Renal cortex interstitium (tissue), 11 donors: Measurements from ENCODE around the gene ARHGAP28. TPM values are rescaled to one million over a fixed set of nuclear protein-coding genes. Genes with fewer than 3 reads are reported as not detected.
A peak's percentile ranks its signal among the peaks of the same experiment; 100 is the strongest.

Source experiments
- DNase-seq, 11 donors: peaks; one replicate each; pipeline ENCODE4 v3.0.0-alpha.2; 2013; ENCODE audit warnings: low read depth in 9 of 11, low spot score in 4 of 11; ENCODE audit errors: extremely low read depth in 1 of 11
- polyA plus RNA-seq, 3 donors: library from polyadenylated mRNA; unstranded; fragments of 120-200 nt; gene quantifications; one replicate each; pipeline ENCODE4 v1.2.1, GENCODE V29; 2013; ENCODE audit not compliant: insufficient read length in 3 of 3

The ARHGAP28 gene
- polyA plus RNA-seq, 3 donors = 59.5 to 69.7 (median 65.8) TPM

GRCh38 chr18:6752202-6752860 lies 22.8 kb downstream of the ARHGAP28 start:
- no peak for DNase-seq

DNA sequence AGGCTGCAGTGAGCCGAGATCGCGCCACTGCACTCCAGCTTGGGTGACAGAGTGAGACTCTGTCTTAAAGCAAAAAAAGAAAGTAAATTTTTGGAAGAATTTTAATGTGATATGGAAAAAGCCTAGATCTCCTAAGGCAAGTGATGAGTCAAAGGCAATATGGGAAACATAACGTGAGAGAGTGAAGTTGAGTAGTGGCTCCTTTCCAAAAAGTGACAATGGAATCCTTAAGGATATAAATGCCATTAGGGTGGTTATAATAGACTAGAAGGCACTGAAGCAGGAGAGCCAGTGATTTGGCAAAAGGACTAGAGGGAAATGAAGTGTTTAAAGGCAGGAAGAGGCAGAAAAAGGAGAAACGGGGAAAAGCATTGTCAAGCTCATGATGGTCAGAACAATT lies 25.6 kb downstream of the ARHGAP28 start:
- DNase-seq = no peak

DNA sequence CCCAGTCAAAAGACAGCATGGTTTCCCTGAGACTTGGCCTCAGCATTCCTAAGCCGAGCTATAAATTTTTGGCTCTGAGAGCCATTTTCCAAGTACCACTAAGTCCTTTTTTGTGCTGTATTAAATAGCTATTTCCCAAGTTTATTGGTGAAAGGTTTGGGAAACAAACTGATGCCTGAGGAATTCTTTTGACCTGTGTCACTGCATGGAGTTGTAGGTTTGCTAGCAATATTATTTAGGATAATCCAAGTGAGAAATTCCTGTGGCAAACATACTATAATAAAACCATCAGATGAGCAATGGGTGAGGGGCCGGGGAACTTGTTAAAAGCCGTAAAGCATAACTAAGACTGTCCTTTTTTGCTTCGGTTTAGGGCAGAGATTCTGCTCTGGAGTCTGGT lies 28.4 kb downstream of the ARHGAP28 start:
- DNase-seq = no peak

GRCh38 chr18:6759579-6759978 lies 30.1 kb downstream of the ARHGAP28 start:
- DNase-seq = no peak

DNA sequence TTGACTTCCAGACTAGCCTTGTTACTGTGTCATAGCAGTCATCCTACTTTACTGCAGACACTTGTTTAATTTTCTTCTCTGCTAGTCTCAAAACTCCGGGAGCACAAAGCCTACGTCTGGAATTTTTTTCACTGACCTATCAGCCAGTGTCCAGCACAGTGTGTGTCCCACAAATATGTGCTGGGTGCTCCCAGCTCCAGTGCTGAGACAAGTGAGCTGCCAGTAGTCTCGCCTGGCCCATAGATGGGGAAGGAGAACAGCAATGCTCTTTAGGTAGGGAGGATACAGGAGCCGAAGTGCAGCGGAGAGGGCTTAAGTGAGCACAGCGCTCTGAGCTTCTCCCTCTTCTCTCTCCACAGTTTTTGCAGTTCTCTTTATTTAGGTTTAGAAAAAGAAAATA lies 34.0 kb downstream of the ARHGAP28 start:
- no peak for DNase-seq

- DNase-seq = no peak
Measured at GRCh38 chr18:6764382-6764781, 34.9 kb downstream of the ARHGAP28 start.

GRCh38 chr18:6773777-6774176 lies 44.3 kb downstream of the ARHGAP28 start:
- no peak for DNase-seq

GRCh38 chr18:6775237-6775636 lies 45.7 kb downstream of the ARHGAP28 start:
- no peak for DNase-seq

DNA sequence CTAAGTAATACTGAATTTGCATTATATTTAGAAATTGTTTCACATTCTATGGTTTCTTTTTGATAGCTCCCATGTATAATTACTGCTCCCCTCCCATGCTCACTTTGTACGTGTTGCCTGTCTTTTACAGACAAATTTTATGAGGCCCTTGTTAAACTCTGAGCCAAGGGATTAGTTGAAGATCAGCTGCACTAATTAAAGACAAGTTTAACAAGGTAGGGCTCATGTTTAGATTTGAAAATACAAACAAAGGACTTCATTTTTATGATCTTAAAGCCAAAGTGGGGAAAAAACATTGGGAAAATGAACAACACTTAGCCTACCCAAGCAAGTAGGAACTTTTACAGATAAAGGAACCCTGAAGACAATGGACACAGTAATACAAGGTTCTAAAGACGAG lies 46.2 kb downstream of the ARHGAP28 start:
- no peak for DNase-seq

GRCh38 chr18:6776188-6776587 lies 46.7 kb downstream of the ARHGAP28 start:
- DNase-seq = peak in 2 of 11 donors; percentile 23 to 36

GRCh38 chr18:6777509-6777908 lies 48.0 kb downstream of the ARHGAP28 start:
- DNase-seq = no peak

DNA sequence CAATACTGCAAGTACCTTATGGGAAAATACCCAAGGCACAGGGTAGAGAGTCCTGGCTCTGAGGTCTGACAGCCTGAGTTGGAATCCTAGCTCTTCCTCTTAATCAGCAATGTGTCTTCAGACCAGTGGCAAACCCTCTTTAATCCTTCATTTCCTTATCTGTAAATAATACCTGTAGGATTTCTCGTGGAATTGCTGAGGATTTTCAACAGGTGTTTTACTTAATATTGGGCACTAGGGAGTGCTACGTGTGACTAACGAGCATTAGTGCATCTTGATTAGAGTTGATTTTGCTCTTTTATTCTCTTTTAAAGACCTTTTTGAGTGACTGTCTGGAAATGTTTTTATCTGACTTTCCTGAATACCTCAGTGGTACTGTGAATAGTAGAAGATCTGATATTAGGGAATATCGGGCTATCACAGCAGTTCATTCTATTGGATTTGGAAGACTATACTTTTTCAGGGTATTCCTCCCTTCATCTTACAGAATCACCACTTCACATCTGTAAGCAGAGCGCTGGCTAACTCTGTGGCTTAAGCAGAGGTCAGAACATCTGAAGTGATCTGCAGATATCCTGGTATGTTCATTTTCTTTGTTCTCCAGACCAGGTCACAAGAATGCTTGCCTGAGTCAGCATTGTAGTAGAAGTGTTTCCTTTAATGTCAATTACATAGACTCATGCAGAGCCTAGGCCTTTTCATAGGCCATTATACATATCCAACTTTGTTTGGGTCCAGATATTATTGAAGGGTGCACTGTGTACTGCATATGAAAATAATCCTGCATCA lies 49.1 kb downstream of the ARHGAP28 start:
- no peak for DNase-seq

DNA sequence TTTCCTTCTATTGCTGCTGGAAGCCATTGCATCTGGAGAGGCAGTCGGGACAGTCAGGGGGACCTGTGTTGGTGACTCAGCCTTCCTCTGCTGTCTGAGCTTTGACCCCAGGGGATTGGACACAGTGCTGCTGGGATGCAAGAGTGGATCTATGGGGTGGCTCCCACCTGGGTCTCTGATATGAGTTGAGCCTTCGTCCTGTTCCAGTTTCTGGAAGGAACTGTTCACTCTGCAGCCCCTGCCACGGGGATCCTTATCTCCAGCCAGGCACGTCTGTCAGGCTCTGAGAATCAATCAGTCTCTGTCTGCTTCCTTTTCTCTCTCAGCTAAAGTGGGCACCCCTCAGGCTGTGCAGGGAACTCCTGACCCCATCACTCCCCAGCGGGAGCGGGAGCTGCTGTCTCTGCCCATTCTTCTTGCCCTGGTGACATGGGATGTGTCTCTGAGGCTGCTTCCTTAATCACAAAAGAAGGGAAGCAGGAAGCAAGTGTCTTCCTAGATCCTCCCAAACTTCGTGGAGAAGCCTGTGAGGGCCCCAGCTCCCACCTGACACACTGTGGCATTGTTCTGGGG lies 51.7 kb downstream of the ARHGAP28 start:
- DNase-seq = no peak

GRCh38 chr18:6781796-6782195 lies 52.3 kb downstream of the ARHGAP28 start:
- DNase-seq = no peak

- DNase-seq = no peak
Measured at GRCh38 chr18:6782861-6783260, 53.3 kb downstream of the ARHGAP28 start.

DNA sequence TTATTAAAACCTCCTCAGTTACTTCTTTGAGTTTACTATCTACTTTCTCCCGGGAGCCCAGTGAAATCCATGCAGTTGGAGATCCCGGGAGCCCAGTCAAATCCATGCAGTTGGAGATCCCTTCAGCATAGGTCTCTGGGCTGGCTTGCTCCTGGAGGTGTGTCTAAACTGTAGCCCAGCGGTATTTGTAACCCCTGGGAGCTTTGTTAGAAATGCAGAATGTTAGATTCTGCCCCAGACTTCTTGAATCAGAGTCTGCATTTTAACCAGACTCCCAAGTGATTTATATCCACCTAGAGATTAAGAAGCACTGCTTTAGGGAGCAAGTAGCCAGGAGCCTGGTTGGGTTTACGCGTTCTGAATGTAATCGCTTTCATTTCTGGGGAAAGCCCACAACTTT lies 54.5 kb downstream of the ARHGAP28 start:
- DNase-seq = no peak

DNA sequence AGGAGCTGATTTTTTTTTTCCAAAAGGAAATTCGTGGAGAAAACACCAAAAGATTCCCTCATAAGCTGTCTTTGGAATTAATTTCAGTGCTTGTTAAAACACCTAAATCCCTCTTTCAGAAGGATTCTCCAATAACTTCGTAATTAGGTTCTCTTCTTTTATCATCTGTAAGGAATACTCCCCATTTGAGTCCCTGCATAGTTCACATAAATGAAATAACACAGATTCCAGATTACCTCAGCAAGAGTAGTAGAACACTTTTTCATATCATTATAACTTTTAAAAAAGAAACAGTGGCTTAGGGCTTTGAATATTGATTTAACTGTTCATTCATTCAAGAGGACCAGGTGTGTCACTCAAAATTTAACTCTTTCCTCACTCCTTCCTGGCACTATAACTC lies 55.5 kb downstream of the ARHGAP28 start:
- no peak for DNase-seq

DNA sequence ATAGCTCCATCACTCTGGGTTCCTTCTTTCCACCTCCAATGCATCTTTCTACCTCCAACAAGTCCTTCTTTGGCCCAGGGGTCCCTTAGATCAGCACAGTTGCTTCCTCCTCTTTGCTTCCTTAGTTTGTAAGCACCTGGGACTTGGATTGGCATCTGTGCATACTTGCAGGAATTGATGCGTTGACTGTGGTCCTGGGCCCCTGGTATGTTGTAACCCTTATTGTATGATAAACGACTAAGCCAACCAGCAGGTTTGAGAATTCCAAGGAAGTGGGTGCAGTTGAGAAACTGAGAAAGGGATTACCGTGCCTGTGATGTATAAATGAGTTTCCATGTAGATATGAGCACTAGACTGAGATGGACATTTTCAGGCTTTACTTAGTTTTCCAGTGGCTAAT lies 55.9 kb downstream of the ARHGAP28 start:
- no peak for DNase-seq

DNA sequence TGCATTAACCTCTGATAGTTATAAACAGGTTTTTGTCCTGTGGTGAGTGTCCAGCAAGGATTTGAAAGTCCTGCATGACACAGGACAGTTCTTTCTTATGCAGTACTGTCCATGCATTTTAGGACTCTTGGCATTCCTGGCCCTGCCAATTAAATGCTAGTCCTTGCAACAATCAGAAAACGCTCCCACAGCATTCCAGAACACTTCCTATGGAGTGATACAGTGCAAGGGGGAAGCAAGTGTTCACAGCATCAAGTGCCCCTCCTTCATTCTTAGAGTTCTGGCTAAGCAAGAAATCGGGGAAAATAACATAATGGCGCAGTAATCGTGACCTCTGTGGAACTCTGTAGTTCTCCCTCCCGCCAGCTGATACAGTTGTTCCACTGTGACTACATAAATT lies 62.9 kb downstream of the ARHGAP28 start:
- DNase-seq = no peak

DNA sequence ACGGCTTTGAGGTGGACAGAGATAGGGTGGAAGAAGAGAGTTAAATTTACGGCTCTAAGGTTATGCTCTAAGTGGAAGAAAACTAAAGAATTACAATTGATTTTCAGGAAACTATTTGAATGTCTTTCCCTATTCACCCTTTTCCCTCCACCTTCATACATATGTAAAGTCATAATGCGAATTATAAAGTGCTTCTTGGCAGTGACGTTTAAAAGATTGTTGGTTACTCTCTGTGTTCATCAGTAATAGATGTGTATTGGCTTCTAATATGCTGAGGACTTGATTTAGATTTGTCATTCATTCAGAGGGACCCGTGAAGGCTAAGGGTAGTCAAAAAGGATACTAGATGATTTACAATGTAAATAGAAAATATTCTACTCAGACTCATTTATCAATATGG lies 63.9 kb downstream of the ARHGAP28 start:
- DNase-seq = no peak
